HG03066 (cell line): ENCODE measurements around the gene NTN3.

Experiments used
- ATAC-seq: cut with Tn5 transposase; IDR thresholded peaks from one replicate; pipeline ENCODE4 v1.9.1; 2021; ENCODE audit warnings: low read depth; ENCODE audit not compliant: unreplicated experiment

NTN3 gene

GRCh38 chr16:2511996-2512734, 41.1 kb downstream of the NTN3 start:
- no peak for ATAC-seq

GRCh38 chr16:2512735-2513404, 41.8 kb downstream of the NTN3 start:
- ATAC-seq = no peak

DNA sequence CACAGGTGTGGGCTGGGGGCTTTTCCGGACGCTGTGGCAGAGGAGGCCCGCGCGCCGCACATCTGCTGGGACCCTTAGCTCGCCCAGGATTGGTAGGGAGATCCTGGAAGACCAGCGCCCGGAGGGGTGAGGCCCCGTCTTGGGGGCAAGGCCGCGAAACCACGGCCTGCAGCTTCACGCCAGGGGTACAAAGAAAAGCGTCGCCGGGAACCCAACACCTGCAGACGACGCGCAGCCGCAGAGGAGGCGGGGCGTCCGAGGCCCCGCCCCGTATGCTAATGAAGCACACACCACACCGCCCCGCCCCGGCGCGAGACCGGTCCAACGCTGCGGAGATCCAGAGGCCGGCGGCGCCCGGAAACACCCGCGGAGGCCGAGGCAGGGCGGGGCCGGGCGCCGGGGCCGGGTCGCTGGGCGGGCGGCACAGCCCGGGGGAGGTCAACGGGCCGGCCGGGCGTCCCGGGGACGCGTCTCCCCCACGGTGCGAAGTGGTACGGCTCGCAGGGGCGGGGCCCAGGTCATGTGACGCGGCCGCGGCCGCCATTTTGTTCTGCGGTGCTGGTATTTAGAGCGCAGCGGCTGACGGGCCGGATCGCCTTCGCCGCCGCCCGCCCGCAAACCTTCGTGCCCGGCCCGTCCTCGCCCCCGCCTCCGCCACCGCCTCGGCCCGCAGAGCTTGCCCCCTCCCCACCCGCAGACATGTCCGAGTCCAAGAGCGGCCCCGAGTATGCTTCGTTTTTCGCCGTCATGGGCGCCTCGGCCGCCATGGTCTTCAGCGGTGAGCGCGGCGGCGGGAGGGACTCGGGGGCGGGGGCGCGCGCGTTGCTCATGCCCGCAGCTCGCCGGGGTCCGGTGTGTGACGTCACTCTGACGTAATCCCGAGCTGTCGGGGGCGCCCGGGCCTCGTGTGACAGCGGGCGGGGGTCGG, 42.6 kb downstream of the NTN3 start, which contains the start of gene ATP6V0C:
TSS of gene ATP6V0C (plus strand) at position 548 of the 928 bp plus-strand sequence. CDS start at position 700, 152 bp downstream.
- ATAC-seq = peak; percentile 64

- ATAC-seq = no peak
These were observed 43.5 kb downstream of the NTN3 start for GRCh38 chr16:2514333-2515179.

GRCh38 chr16:2515180-2515851, 44.2 kb downstream of the NTN3 start:
- ATAC-seq = no peak

GRCh38 chr16:2516391-2517240, 45.5 kb downstream of the NTN3 start:
- no peak for ATAC-seq

GRCh38 chr16:2517954-2518605, 47.0 kb downstream of the NTN3 start:
- ATAC-seq = no peak

GRCh38 chr16:2518823-2519710, 48.0 kb downstream of the NTN3 start:
- ATAC-seq = no peak

- ATAC-seq = no peak
These were observed 48.6 kb downstream of the NTN3 start for GRCh38 chr16:2519711-2520080.

- ATAC-seq = no peak
These were observed 49.1 kb downstream of the NTN3 start, which contains the start of gene AMDHD2 for GRCh38 chr16:2520097-2520783. Gene AMDHD2 (plus strand): TSS chr16:2520371. CDS start chr16:2520459, 88 bp downstream.

DNA sequence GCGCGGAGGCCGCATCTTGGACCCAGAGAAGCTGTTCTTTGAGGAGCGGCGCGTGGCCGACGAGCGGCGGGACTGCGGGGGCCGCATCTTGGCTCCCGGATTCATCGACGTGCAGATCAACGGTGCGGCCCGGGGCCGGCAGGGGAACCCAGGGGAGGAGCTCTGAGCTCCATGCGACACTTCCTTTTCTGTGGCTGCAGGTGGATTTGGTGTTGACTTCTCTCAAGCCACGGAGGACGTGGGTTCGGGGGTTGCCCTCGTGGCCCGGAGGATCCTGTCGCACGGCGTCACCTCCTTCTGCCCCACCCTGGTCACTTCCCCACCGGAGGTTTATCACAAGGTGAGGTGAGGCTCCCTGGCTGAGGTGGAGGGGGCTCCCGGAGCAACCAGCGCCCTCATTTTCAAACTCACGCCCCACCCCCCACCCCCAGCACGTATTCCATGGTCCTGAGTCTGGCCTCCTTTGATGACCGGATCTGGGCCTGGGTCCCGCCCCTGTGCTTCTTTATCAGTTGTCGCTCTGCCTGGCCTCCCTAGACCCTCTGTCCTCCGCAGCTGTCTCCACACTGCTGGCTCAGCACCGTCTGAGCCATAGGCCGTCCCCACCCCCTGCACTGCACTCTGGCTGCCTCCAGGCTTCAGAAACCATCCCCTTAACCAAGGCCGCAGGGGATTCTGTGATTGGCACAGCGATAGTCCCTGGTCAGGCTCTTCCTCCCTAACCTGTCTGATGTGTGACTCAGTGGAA, 49.9 kb downstream of the NTN3 start:
- ATAC-seq = no peak
